HEK293 (cell line): ENCODE data around the gene DDX17.

Experiments used
- KLF1 ChIP-seq: fragments of 450-650 bp; formaldehyde crosslinking; IDR thresholded peaks from 2 replicates; pipeline ENCODE4 v1.5.1; 2016; ENCODE audit warnings: missing biosample characterization, missing genetic modification characterization
- RBAK ChIP-seq: fragments of 450-650 bp; formaldehyde crosslinking; IDR thresholded peaks from 2 replicates; pipeline ENCODE4 v1.5.1; 2016; ENCODE audit warnings: missing biosample characterization, missing genetic modification characterization
- SP2 ChIP-seq: fragments of 450-650 bp; formaldehyde crosslinking; IDR thresholded peaks from 2 replicates; pipeline ENCODE4 v1.5.1; 2016; ENCODE audit warnings: missing biosample characterization, missing genetic modification characterization
- ZBTB20 ChIP-seq: fragments of 450-650 bp; formaldehyde crosslinking; IDR thresholded peaks from 2 replicates; pipeline ENCODE4 v1.5.1; 2016; ENCODE audit warnings: missing biosample characterization, missing genetic modification characterization
- ZNF140 ChIP-seq: fragments of 450-650 bp; formaldehyde crosslinking; IDR thresholded peaks from 2 replicates; pipeline ENCODE4 v1.5.1; 2016; ENCODE audit warnings: missing biosample characterization, missing genetic modification characterization
- ZNF24 ChIP-seq: fragments of 450-650 bp; formaldehyde crosslinking; IDR thresholded peaks from 2 replicates; pipeline ENCODE4 v1.5.1; 2016; ENCODE audit warnings: missing biosample characterization, missing genetic modification characterization
- ZNF610 ChIP-seq: fragments of 450-650 bp; formaldehyde crosslinking; IDR thresholded peaks from 2 replicates; pipeline ENCODE4 v1.5.1; 2016; ENCODE audit warnings: missing biosample characterization, missing genetic modification characterization, borderline replicate concordance
- TF ChIP-seq, protein P1 (sequence below): fragments of 450-650 bp; formaldehyde crosslinking; IDR thresholded peaks from 2 replicates; pipeline ENCODE4 v1.5.1; 2016; ENCODE audit warnings: missing biosample characterization, missing genetic modification characterization
- TF ChIP-seq, protein P2 (sequence below): fragments of 450-650 bp; formaldehyde crosslinking; IDR thresholded peaks from 2 replicates; pipeline ENCODE4 v1.5.1; 2016; ENCODE audit warnings: missing biosample characterization, missing genetic modification characterization
- TF ChIP-seq, protein P3 (sequence below): fragments of 450-650 bp; formaldehyde crosslinking; IDR thresholded peaks from 2 replicates; pipeline ENCODE4 v1.5.1; 2016; ENCODE audit warnings: missing biosample characterization, missing genetic modification characterization

DNA sequence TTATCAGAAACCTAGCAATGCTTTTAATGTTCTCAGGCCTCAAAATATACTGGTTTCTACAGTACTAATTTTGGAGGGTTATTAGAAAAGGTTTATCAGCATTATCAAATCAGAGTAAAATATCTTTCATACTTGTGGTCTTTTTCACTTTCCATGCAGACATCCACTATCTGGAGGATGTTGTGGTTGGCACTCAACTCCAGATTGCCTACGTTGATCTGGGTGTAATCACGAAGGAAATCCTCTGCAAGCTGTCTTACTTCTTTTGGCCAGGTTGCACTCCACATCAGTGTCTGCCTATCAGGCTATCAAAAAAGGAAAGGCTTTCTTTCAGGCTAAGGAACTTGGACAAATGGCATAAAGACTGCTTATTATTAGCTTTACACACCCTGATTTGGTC lies 11.6 kb downstream of the DDX17 start:
- TF ChIP-seq ZNF140 (tag by site-specific recombination) (no peak), ZNF610 (tag by site-specific recombination) (no peak), ZNF24 (tag by site-specific recombination) (no peak), SP2 (tag by site-specific recombination) (no peak), KLF1 (tag by site-specific recombination) (no peak), ZBTB20 (tag by site-specific recombination) (no peak), RBAK (tag by site-specific recombination) (no peak)
- TF ChIP-seq, protein P1, sequence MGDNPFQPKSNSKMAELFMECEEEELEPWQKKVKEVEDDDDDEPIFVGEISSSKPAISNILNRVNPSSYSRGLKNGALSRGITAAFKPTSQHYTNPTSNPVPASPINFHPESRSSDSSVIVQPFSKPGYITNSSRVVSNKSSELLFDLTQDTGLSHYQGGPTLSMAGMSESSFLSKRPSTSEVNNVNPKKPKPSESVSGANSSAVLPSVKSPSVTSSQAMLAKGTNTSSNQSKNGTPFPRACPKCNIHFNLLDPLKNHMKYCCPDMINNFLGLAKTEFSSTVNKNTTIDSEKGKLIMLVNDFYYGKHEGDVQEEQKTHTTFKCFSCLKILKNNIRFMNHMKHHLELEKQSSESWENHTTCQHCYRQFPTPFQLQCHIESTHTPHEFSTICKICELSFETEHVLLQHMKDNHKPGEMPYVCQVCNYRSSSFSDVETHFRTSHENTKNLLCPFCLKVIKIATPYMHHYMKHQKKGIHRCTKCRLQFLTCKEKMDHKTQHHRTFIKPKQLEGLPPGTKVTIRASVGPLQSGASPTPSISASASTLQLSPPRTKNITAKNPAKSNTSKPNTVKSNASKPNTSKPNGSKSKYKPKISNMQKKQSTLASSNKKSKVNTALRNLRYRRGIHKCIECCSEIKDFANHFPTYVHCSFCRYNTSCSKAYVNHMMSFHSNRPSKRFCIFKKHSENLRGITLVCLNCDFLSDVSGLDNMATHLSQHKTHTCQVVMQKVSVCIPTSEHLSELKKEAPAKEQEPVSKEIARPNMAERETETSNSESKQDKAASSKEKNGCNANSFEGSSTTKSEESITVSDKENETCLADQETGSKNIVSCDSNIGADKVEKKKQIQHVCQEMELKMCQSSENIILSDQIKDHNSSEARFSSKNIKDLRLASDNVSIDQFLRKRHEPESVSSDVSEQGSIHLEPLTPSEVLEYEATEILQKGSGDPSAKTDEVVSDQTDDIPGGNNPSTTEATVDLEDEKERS (tag by site-specific recombination): no peak
- TF ChIP-seq, protein P2, sequence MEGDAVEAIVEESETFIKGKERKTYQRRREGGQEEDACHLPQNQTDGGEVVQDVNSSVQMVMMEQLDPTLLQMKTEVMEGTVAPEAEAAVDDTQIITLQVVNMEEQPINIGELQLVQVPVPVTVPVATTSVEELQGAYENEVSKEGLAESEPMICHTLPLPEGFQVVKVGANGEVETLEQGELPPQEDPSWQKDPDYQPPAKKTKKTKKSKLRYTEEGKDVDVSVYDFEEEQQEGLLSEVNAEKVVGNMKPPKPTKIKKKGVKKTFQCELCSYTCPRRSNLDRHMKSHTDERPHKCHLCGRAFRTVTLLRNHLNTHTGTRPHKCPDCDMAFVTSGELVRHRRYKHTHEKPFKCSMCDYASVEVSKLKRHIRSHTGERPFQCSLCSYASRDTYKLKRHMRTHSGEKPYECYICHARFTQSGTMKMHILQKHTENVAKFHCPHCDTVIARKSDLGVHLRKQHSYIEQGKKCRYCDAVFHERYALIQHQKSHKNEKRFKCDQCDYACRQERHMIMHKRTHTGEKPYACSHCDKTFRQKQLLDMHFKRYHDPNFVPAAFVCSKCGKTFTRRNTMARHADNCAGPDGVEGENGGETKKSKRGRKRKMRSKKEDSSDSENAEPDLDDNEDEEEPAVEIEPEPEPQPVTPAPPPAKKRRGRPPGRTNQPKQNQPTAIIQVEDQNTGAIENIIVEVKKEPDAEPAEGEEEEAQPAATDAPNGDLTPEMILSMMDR: no peak
- TF ChIP-seq, protein P3, sequence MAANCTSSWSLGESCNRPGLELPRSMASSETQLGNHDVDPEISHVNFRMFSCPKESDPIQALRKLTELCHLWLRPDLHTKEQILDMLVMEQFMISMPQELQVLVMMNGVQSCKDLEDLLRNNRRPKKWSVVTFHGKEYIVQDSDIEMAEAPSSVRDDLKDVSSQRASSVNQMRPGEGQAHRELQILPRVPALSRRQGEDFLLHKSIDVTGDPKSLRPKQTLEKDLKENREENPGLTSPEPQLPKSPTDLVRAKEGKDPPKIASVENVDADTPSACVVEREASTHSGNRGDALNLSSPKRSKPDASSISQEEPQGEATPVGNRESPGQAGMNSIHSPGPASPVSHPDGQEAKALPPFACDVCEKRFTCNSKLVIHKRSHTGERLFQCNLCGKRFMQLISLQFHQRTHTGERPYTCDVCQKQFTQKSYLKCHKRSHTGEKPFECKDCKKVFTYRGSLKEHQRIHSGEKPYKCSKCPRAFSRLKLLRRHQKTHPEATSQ (tag by site-specific recombination): no peak
